ENCODE data around the gene CARD11.

CARD11 gene

GRCh38 chr7:3069771-3070449 lies 26.2 kb upstream of the CARD11 start:
- in situ Hi-C loops (cut with HindIII; ENCODE audit: low pct_ligation_motif_present, low sequenced_read_pairs): no loop called here
- TF ChIP-seq, protein P1, sequence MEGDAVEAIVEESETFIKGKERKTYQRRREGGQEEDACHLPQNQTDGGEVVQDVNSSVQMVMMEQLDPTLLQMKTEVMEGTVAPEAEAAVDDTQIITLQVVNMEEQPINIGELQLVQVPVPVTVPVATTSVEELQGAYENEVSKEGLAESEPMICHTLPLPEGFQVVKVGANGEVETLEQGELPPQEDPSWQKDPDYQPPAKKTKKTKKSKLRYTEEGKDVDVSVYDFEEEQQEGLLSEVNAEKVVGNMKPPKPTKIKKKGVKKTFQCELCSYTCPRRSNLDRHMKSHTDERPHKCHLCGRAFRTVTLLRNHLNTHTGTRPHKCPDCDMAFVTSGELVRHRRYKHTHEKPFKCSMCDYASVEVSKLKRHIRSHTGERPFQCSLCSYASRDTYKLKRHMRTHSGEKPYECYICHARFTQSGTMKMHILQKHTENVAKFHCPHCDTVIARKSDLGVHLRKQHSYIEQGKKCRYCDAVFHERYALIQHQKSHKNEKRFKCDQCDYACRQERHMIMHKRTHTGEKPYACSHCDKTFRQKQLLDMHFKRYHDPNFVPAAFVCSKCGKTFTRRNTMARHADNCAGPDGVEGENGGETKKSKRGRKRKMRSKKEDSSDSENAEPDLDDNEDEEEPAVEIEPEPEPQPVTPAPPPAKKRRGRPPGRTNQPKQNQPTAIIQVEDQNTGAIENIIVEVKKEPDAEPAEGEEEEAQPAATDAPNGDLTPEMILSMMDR (IDR thresholded peaks at IDR 0.05; ENCODE audit: low read depth, low read length, missing control alignments): no peak
- Histone ChIP-seq H3K27ac (no peak overlapping the region), H3K4me3 (ENCODE audit: low read depth, low read length) (no peak overlapping the region), H3K27me3 (replicated peaks) (no peaks in the 10 kb centered on the region), H3K36me3 (replicated peaks) (no peaks in the 10 kb centered on the region)
- DNase-seq: no peak

GRCh38 chr7:3068530-3068929 lies 24.9 kb upstream of the CARD11 start:
- TF ChIP-seq, protein P1 (IDR thresholded peaks at IDR 0.05; ENCODE audit: low read depth, low read length, missing control alignments): no peak
- no peak for DNase-seq
- H3K27ac ChIP-seq: no peak overlapping the region

GRCh38 chr7:3067606-3068380 lies 24.1 kb upstream of the CARD11 start:
- no peaks in the 10 kb centered on the region for H3K36me3 ChIP-seq (replicated peaks)
- no peak for DNase-seq
- H3K27ac ChIP-seq: no peak overlapping the region
- in situ Hi-C loops (cut with HindIII; ENCODE audit: low pct_ligation_motif_present, low sequenced_read_pairs): no loop called here
- TF ChIP-seq, protein P1 (IDR thresholded peaks at IDR 0.05; ENCODE audit: low read depth, low read length, missing control alignments): no peak
- H3K27me3 ChIP-seq (replicated peaks): no peaks in the 10 kb centered on the region
- no peak overlapping the region for H3K4me3 ChIP-seq (ENCODE audit: low read depth, low read length)

More at GRCh38 chr7:3068530-3068929, 24.9 kb upstream of the CARD11 start:
- H3K36me3 ChIP-seq (replicated peaks): no peaks in the 10 kb centered on the region
- no peak overlapping the region for H3K4me3 ChIP-seq (ENCODE audit: low read depth, low read length)
- no peaks in the 10 kb centered on the region for H3K27me3 ChIP-seq (replicated peaks)
- in situ Hi-C loops (cut with HindIII; ENCODE audit: low pct_ligation_motif_present, low sequenced_read_pairs): no loop called here

DNA sequence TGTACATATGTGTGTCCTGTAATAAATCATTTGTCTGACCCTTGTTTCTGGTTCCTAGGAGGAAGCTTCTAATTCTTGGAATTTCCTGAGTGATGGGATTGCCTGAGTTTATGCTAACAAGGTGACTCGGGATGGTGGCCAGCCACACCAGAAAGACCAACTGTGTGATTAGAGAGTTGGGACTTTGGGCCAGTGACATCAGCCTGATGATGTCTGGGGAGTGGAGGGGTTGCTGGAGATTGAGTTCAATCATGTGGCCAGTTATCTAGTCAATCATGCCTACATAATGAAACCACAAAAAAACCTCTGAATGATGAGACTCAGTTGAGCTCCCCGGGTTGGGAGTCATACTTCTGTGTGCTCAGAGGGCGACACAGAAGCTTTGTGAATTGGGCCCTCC lies 23.5 kb upstream of the CARD11 start:
- H3K36me3 ChIP-seq (replicated peaks): no peaks in the 10 kb centered on the region
- TF ChIP-seq, protein P1 (IDR thresholded peaks at IDR 0.05; ENCODE audit: low read depth, low read length, missing control alignments): no peak
- no peaks in the 10 kb centered on the region for H3K27me3 ChIP-seq (replicated peaks)
- in situ Hi-C loops (cut with HindIII; ENCODE audit: low pct_ligation_motif_present, low sequenced_read_pairs): no loop called here
- DNase-seq: no peak
- no peak overlapping the region for H3K4me3 ChIP-seq (ENCODE audit: low read depth, low read length)
- no peak overlapping the region for H3K27ac ChIP-seq

- TF ChIP-seq, protein P1 (IDR thresholded peaks at IDR 0.05; ENCODE audit: low read depth, low read length, missing control alignments): no peak
- in situ Hi-C loops (cut with HindIII; ENCODE audit: low pct_ligation_motif_present, low sequenced_read_pairs): no loop called here
- Histone ChIP-seq H3K4me3 (ENCODE audit: low read depth, low read length) (no peak overlapping the region), H3K27ac (no peak overlapping the region), H3K36me3 (replicated peaks) (no peaks in the 10 kb centered on the region), H3K27me3 (replicated peaks) (no peaks in the 10 kb centered on the region)
- no peak for DNase-seq
These were observed 22.8 kb upstream of the CARD11 start for GRCh38 chr7:3066506-3066905.

All from brain microvascular endothelial cell (primary cell).